ENCODE results near the gene DDX46.
"Not testable (repeated sequence)": the region's sequence is repeated elsewhere in the genome, so short reads cannot be mapped to it uniquely, and the experiment has no call there.

DDX46 gene

DNA sequence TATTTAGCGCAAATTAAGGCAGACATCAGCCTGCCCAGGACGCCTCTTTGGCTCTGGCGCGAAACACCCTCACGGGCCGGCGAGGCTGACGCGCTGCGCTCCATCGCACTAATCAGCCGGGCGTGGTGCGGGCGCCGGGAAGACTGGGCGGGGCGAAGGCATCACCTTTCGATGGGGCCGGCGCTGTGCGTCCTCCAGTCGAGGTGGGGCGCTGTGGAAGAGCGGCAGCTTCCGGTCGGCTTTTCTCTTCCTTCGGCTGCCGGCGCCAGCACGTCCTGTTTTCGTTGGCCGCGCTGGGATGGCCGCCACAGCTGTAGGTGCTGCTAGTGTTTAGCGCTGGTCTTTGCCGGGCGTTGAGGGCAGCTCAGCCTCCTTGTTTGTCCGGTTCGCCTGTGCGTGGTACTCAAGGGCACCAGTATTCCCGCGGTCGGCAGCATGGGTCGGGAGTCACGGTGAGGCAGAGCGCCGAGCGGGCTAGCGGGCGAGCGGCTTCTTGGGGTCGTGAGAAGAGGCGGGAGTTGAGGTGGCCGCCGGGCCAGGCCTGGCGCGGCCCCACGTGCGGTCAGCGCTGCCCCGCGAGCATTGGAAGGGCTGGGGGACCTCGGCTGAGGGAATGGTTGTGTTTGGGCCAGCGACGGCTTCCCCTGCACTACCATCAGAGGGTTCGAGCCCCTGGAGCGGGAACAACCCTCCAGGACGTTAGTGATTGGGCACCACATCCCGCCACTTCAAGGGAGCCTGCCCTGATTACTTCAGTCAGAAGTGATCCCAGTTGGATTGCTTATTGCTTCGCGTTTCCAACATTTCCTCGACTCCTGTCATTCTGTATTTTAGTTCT lies at the start of gene DDX46:
Gene DDX46 (plus strand): TSS at position 276 of the 838 bp plus-strand sequence. CDS start 160 bp downstream, at position 436.
- DNase-seq: peak; percentile 91

GRCh38 chr5:134714120-134714519 lies 44.5 kb upstream of the DDX46 start:
- peak; percentile 4 for DNase-seq

DNA sequence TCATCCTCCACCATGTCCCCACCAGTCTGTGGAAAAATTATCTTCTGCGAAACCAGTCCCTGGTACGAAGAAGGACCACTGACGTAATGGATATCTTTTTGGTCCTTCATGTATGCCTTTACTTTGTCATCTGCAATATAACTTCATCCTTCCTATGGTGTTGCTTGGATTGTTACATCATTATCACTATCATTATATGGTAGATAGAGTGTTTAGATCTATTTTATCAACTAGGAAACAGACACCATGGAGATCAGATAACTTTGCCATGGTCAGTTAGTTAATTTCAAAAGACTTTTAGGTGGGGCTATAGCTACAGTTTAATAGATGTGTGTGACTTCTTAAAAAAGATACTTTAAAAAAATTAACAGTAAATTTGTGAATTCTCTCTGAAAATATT lies 44.0 kb upstream of the DDX46 start:
- DNase-seq: no peak

GRCh38 chr5:134715466-134715865 lies 43.1 kb upstream of the DDX46 start:
- not testable (repeated sequence) for DNase-seq

DNA sequence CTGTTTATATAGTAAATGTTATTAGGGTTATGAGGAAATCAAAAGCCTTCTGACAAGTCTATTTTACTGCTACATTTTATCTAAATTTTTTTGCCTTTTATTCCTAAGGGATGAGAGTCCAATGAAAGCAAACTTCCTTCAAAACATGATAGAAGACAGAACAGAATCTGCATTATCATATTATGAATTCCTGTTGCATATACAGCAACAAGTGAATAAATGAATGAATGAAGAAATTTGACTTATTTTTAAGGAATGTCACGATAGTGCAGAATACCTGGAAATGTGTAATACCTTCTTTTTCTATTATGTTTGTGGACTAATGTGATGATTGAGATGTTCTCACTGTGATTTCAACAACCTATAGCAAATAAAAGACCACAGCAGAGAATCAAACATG lies 33.7 kb upstream of the DDX46 start:
- DNase-seq: no peak

DNA sequence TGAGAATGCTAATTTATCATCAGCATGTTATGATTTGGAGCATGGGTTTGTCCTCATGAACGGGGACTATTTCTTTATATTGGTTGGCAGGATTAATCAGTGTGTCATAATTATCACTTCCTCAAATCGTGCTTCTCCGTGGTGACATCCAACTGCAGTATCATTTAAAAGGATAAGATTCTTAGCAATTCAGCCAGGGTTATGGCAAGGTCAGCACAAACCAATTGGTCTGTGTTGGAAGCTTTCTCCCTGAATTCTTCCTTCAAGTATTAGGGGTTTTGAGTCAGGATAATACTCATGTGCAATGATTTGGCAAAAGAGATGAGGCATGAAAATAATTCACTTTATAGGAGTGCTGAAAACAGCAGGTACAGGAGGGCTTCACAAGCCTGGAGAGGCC lies 25.8 kb upstream of the DDX46 start:
- no peak for DNase-seq

- DNase-seq: no peak
These were observed 23.3 kb upstream of the DDX46 start for GRCh38 chr5:134735243-134735642.

GRCh38 chr5:134736173-134736812 lies 22.3 kb upstream of the DDX46 start:
- DNase-seq: no peak

DNA sequence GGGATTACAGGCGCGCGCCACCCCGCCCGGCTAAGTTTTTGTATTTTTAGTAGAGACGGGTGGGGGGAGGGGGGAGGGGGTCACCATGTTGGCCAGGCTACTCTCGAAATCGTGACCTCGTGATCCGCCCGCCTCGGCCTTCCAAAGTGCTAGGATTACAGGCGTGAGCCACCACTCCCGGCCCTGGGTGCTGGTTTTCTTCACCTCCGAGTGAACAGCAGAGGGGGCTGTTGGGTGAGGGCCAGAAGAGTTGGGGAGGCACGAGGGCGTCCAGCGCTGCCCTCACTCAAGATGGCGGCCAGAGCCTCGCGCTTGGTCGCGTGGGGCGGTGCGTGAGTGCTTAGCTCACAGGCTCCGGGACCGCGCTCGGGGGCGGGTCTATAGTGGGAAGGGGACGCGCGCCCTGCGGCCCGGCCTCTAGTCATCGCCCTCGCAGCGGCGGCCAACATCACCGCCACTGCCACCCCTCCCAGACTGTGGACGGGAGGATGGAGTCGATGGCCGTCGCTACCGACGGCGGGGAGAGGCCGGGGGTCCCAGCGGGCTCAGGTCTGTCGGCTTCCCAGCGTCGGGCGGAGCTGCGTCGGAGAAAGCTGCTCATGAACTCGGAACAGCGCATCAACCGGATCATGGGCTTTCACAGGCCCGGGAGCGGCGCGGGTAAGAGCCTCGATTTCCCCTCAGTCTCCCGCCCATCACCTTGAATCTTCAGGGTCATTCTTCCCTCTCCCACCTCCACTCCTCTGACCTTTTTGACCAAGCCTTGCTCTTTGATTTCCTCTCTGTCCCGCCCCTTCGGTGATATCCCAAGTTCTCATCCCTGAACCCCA lies 20.2 kb upstream of the DDX46 start, which contains the start of gene CAMLG:
Gene CAMLG (plus strand): TSS at position 416 of the 830 bp plus-strand sequence. CDS start 73 bp downstream, at position 489.
- peak; percentile 97 for DNase-seq

DNA sequence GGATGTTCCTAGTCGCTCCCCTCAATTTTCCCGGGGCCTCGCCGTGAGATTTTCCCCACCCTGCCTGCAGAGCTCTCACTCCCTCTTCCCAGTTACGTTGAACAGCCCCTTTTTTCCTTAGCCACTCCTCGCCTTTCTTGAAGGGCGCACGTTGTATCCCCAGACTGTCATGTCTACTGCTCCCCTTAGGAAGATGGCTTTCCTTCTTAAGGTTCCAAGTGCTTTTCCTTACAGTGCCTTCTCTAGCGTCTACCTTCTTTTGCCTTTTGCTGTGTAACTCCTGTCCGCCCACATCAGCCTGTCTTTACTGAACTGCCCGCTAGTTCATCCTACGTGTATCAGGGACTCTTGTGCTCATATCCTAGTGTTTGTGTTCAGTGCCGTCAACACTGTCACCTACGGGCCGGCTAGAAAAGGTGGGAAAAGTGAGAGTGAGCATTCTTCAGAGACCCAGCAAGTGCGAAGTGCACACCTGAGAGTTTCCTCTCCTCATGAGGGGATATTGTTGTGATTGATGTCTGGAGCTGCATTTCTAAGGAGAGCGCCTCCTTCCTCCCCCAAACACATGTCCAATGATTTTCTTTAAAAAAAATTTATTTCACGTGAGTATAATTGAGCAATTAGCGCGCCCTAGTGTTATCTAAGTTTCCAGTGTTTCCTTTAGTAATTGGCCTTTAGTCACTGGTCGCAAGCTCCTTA lies 19.5 kb upstream of the DDX46 start:
- peak; percentile 25 for DNase-seq

DNA sequence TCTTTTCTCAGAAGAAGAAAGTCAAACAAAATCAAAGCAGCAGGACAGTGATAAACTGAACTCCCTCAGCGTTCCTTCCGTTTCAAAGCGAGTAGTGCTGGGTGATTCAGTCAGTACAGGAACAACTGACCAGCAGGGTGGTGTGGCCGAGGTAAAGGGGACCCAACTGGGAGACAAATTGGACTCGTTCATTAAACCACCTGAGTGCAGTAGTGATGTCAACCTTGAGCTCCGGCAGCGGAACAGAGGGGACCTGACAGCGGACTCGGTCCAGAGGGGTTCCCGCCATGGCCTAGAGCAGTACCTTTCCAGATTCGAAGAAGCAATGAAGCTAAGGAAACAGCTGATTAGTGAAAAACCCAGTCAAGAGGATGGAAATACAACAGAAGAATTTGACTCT lies 17.5 kb upstream of the DDX46 start:
- DNase-seq: no peak

DNA sequence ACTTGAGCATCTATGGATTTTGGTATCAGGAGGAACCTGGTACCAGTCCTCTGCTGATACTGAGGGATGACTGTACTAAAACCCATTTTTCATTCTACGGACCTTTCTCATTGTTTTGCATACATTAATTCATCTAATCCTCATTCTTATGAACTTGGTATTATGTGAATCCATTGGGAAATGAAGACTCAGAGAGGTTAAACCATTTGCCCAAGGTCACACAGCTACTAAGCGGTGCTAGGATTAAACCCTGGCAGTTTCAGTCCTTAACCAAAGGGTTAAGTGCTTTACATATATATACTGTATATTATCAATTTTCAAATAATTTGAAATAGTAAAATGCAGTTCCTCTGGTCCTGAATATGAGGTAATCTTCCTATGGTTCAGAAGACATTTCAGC lies 16.4 kb upstream of the DDX46 start:
- no peak for DNase-seq

DNA sequence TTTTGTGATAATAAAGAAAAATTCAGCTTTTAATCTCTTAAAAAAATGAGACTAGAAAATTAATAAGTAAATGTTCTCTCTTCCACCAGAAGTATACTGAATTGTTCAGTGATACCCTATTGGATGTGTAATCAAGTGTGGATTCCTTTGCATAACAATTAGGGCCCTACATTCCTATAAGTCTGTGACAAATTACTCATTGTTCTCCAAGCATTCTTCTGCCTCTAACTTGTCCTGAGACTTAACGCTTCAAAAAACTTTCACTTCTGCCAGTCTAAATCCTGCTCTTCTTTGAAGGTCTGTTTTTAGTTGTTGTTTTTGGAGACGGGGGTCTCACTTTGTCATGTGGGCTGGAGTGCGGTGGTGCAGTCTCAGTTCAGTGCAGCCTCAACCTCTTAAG lies 9.2 kb upstream of the DDX46 start:
- no peak for DNase-seq

DNA sequence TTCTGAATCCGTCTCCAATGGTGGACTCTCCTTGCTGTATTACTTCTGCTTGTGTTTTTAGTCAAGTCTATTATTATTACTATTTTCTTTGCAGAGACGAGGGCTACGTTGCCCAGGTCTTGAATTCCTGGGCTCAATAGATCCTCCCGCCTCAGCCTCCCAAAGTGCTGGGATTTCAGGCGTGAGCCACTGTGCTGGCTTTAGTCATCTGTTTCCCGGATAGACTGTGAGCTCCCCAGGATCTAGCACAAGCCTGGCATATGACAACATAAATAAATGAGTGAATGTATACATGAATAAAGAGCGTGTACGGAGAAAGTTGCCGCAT lies 439 bp upstream of the DDX46 start:
- DNase-seq: no peak

DNA sequence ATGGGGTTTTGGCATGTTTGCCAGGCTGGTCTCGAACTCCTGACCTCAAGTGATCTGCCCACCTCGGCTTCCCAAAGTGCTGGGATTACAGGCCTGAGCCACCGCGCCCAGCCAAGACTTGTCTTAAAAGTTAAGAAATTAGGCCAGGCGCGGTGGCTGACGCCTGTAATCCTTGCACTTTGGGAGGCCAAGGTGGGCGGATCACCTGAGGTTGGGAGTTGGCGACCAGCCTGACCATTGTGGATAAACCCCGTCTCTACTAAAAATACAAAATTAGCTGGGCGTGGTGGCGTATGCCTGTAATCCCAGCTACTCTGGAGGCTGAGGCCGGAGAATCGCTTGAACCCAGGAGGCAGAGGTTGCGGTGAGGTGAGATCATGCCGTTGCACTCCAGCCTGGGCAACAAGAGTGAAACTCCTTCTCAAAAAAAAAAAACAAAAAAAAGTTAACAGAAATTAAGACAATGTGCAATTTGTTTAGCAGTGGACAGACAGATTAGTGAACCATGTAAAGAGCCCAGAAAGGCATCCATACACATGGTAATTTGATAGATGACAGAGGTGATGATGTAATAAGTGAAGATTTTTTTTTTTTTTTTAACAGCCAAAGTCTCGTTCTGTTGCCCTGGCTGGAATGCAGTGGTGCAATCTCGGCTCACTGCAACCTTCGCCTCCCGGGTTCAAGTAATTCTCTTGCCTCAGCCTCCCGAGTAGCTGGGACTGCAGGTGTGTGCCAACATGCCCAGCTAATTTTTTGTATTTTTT lies 9.1 kb downstream of the DDX46 start:
- DNase-seq: not testable (repeated sequence)

- peak; percentile 42 for DNase-seq
These were observed 10.6 kb downstream of the DDX46 start for GRCh38 chr5:134769206-134769605.

DNA sequence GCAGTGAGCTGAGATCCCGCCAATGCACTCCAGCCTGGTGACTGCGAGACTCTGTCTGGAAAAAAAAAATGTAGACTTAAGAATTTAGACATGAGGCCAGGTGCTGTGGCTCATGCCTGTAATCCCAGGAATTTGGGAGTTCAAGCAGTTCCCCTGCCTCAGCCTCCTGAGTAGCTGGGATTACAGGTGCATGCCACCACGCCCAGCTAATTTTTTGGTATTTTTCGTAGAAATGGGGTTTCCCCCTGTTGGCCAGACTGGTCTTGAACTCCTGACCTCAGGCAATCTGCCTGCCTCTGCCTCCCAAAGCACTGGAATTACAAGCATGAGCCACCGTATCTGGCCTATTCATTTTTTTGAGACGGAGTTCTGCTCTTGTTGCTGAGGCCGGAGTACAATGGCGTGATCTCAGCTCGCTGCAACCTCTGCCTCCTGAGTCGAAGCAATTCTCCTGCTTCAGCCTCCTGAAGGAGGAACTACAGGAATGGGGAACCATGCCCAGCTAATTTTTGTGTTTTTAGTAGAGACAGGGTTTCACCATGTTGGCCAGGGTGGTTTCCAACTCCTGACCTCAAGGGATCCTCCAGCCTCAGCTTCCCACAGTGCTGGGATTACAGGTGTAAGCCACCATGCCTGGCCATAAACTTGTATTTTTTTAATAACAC lies 14.0 kb downstream of the DDX46 start:
- no peak for DNase-seq

DNA sequence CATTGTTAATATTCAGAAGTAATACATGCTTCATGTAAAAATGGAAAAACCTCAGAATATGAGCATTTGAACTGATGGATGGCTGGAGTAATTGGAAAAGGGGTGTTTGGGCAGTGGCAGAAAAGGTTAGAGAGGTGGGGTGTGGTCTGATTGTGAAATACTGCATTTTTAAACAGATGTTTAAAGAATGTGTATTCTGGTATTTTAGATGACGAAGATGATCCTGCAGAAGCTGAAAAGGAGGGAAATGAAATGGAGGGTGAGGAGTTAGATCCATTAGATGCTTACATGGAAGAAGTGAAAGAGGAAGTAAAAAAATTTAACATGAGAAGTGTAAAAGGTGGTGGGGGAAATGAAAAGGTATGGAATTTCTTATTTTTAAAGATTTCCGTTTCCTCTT lies 18.8 kb downstream of the DDX46 start:
- no peak for DNase-seq

DNA sequence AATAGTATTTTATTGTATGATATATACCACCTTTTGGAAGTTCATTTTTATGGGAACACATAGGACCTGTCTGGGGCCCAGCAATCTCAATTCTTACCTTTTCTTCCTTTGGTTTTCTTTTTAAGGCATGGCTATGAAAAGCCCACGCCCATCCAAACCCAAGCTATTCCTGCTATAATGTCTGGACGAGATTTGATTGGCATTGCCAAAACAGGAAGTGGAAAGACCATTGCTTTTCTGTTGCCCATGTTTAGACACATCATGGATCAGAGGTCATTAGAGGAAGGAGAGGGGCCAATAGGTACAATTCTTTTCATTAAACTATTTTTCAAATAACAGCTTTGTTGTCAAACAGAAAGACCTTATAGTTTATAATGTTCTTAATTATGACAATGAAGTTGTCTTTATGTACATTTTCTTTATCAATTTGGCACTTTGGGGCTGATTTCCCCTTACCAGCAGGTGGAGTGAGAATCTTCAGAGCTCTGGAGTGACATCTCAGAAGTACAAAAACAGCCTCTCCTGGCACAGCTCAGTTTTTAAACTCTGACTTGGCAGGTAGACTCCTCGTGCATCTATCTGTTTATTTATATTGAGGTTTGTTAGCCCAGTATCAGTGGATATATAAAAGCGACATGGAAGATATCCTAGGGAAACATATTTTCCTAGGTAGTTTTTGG lies 25.8 kb downstream of the DDX46 start:
- peak; percentile 1 for DNase-seq

- peak; percentile 13 for DNase-seq
These were observed 26.5 kb downstream of the DDX46 start for GRCh38 chr5:134784946-134785620.
